ENCODE measurements around the gene ILF2.

GRCh38 chr1:153627715-153628626 is 42.8 kb downstream of the ILF2 start, which contains the start of gene S100A1:
- TF ChIP-seq POLR2AphosphoS5 (IDR thresholded peaks at IDR 0.05; ENCODE audit: borderline replicate concordance, low read depth, low read length) (no peak), EZH2 (IDR thresholded peaks at IDR 0.05) (no peak), FOXP2 (optimal IDR thresholded peaks at IDR 0.05; ENCODE audit: control extremely low read depth, extremely low read length, insufficient read depth) (no peak)

All from SK-N-MC (cell line).